KMS-11 (cell line): ENCODE data around the gene ADRA2C.

Experiments used
- H2AFZ ChIP-seq: fragments of 200-600 bp; sonication (generic); 2 replicates; pipeline ENCODE4 v1.6.1; 2016; ENCODE audit warnings: antibody characterized with exemption, mixed run types, low read depth
- H3K27ac ChIP-seq: fragments of 200-600 bp; sonication (generic); 2 replicates; pipeline ENCODE4 v1.6.1; 2016; ENCODE audit warnings: mild to moderate bottlenecking, mixed run types
- H3K27me3 ChIP-seq: fragments of 200-600 bp; sonication (generic); 2 replicates; pipeline ENCODE4 v1.6.1; 2017; ENCODE audit warnings: mild to moderate bottlenecking, low read depth, mixed run types, moderate library complexity; ENCODE audit not compliant: insufficient read depth
- H3K36me3 ChIP-seq: fragments of 200-600 bp; sonication (generic); 2 replicates; pipeline ENCODE4 v1.6.1; 2017; ENCODE audit warnings: mild to moderate bottlenecking, mixed run types; ENCODE audit not compliant: insufficient read depth
- H3K4me1 ChIP-seq: fragments of 200-600 bp; sonication (generic); 2 replicates; pipeline ENCODE4 v1.6.1; 2016; ENCODE audit warnings: mild to moderate bottlenecking, low read depth, mixed run types; ENCODE audit not compliant: poor library complexity, severe bottlenecking
- H3K4me2 ChIP-seq: fragments of 200-600 bp; sonication (generic); 2 replicates; pipeline ENCODE4 v1.7.0; 2016; ENCODE audit warnings: mild to moderate bottlenecking, mixed run types
- H3K4me3 ChIP-seq: fragments of 200-600 bp; sonication (generic); IDR thresholded peaks from 2 replicates; pipeline ENCODE4 v1.6.1; 2017; ENCODE audit warnings: low read depth, low read length, mixed read lengths; ENCODE audit not compliant: insufficient read depth
- H3K79me2 ChIP-seq: fragments of 200-600 bp; sonication (generic); 2 replicates; pipeline ENCODE4 v1.6.1; 2016; ENCODE audit warnings: low read depth, mixed run types; ENCODE audit not compliant: insufficient read depth
- H3K9ac ChIP-seq: fragments of 200-600 bp; sonication (generic); 2 replicates; pipeline ENCODE4 v1.6.1; 2016; ENCODE audit warnings: mild to moderate bottlenecking, mixed run types
- H4K20me1 ChIP-seq: fragments of 200-600 bp; sonication (generic); 2 replicates; pipeline ENCODE4 v1.6.1; 2016; ENCODE audit warnings: mild to moderate bottlenecking, mixed run types; ENCODE audit not compliant: insufficient read depth
- CTCF ChIP-seq: fragments of 200-600 bp; sonication (generic); conservative IDR thresholded peaks from 2 replicates; pipeline ENCODE4 v1.6.1; 2017; ENCODE audit warnings: low read depth, mild to moderate bottlenecking, antibody characterized with exemption, low read length, moderate library complexity, mixed read lengths

Gene ADRA2C

GRCh38 chr4:3774253-3774883 lies 8.2 kb downstream of the ADRA2C start:
- Histone ChIP-seq H2AFZ (no peak overlapping the region), H3K9ac (no peak overlapping the region), H4K20me1 (no peaks in the 10 kb centered on the region), H3K36me3 (no peaks in the 10 kb centered on the region), H3K79me2 (no peaks in the 10 kb centered on the region), H3K27me3 (peaks cover 32% of the 10 kb centered on the region), H3K4me1 (no peaks in the 10 kb centered on the region), H3K27ac (no peak overlapping the region), H3K4me2 (no peak overlapping the region), H3K4me3 (no peak overlapping the region)
- TF ChIP-seq CTCF = no peak

DNA sequence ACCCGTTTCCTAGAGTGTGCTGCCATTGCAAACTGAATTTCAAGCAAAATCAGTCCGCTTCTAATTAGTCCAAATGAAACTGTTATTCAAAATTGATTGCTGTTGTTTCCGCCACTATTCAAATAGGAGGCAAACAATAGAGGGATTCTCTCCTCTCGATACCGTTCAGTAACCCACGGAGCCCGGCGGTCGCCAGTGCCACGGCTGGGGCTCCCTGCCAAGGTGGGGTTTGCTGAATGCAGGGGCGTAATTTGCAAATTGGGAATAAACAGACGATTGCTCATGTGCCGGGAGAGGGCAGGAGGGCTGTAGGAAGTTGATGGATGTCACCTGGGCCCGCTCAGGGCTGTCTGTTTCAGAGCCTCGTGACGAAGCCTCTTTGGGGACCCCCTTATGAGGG lies 8.8 kb downstream of the ADRA2C start:
- H3K27me3 ChIP-seq = peaks cover 32% of the 10 kb centered on the region
- H3K4me1 ChIP-seq = no peaks in the 10 kb centered on the region
- H3K9ac ChIP-seq = no peak overlapping the region
- no peaks in the 10 kb centered on the region for H4K20me1 ChIP-seq
- no peak overlapping the region for H3K4me2 ChIP-seq
- H2AFZ ChIP-seq = no peak overlapping the region
- H3K79me2 ChIP-seq = no peaks in the 10 kb centered on the region
- no peak overlapping the region for H3K4me3 ChIP-seq
- H3K36me3 ChIP-seq = no peaks in the 10 kb centered on the region
- H3K27ac ChIP-seq = no peak overlapping the region
- TF ChIP-seq CTCF = no peak

DNA sequence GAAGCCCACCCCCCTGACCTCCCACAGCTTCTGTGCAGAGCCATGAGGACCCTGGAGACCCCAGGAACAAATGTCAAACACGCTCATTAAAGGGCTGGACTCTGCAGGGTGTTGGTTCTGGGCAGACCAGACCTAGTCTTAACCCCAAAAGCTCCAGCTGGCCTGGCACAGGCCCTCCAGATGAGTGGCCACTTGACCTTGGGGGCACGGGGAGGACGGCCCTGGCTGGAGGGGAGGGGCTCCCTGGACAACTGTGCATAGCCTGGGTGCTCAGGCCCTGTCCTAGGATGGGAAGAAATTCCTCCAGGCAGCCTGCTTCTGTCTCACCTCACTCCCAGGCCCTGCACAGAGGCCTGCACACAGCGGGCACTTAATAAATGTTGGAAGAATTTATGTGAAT lies 9.4 kb downstream of the ADRA2C start:
- Histone ChIP-seq H3K27me3 (peaks cover 27% of the 10 kb centered on the region), H3K4me1 (no peaks in the 10 kb centered on the region), H3K4me2 (no peak overlapping the region), H2AFZ (no peak overlapping the region), H3K79me2 (no peaks in the 10 kb centered on the region), H3K27ac (no peak overlapping the region), H4K20me1 (no peaks in the 10 kb centered on the region), H3K9ac (no peak overlapping the region), H3K36me3 (no peaks in the 10 kb centered on the region), H3K4me3 (no peak overlapping the region)
- TF ChIP-seq CTCF = no peak

DNA sequence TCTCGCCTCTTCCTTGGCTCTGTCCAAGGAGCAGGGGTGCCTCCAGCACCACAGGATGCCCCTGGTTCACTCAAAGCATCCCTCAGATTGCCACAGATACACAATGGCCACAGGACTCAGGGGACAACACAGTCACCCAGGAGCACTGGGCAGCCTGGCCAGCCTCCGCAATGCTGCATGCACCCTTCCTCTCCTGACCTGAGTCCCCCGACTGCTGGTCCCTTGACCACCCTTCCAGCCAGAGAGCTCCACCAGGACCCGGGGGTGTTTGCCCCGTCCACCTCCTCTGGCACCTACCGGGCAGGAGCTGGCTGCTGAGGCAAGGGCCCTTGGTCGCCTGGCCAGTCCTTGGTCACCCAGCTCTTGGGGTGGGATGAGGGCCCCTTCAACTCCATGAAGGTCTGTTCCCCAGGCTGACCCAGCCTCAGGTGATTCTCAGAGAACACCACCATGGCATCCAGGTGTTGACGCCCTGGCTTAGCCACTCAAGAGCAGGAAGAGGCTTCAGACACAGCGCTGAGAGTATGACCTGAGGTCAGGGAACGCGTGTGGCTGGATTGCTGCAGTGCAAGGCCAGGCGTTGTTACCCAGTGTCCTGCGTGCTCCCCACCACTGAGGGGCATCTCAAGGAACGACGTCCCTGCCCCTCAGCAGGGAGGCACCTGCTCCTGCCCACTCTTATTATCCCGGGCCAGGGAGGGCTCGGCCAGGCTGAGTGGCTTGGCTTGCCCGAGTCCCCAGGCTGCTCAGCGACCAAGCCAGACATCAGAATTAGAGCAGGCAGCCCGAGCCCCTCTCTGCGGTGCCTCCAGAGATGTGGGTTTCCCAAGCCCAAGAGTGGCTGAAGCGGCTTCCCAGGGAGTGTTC lies 10.2 kb downstream of the ADRA2C start:
- Histone ChIP-seq H3K36me3 (no peaks in the 10 kb centered on the region), H3K27ac (no peak overlapping the region), H3K4me2 (no peak overlapping the region), H3K4me3 (no peak overlapping the region), H3K27me3 (peaks cover 26% of the 10 kb centered on the region), H3K79me2 (no peaks in the 10 kb centered on the region), H4K20me1 (no peaks in the 10 kb centered on the region), H3K9ac (no peak overlapping the region), H3K4me1 (no peaks in the 10 kb centered on the region), H2AFZ (no peak overlapping the region)
- TF ChIP-seq CTCF = no peak
